Ecto neural progenitor cell (in vitro differentiated cells): Measurements from ENCODE around the gene PFDN2.
"Not testable (repeated sequence)": the region's sequence is repeated elsewhere in the genome, so short reads cannot be mapped to it uniquely, and the experiment has no call there.

Experiments
- DNase-seq: peaks from one replicate; pipeline ENCODE4 v3.0.0-alpha.2; 2018; ENCODE audit warnings: low spot score

Gene PFDN2

GRCh38 chr1:161138431-161138830 lies 20.6 kb upstream of the PFDN2 start:
- no peak for DNase-seq

GRCh38 chr1:161137881-161138280 lies 20.0 kb upstream of the PFDN2 start:
- no peak for DNase-seq

- no peak for DNase-seq
Observed at GRCh38 chr1:161133220-161133740, 15.4 kb upstream of the PFDN2 start.

GRCh38 chr1:161132410-161133219 lies 14.8 kb upstream of the PFDN2 start, which contains the start of gene DEDD:
Gene DEDD, minus strand, starts transcription at chr1:161132667. Its CDS starts 8,205 bp downstream, at chr1:161124462.
- peak; percentile 95 for DNase-seq

GRCh38 chr1:161131523-161132409 lies 13.9 kb upstream of the PFDN2 start:
- DNase-seq: peak; percentile 50

GRCh38 chr1:161130266-161130665 lies 12.4 kb upstream of the PFDN2 start:
- DNase-seq: no peak

GRCh38 chr1:161128591-161129420 lies 11.0 kb upstream of the PFDN2 start:
- no peak for DNase-seq

- no peak for DNase-seq
Observed at GRCh38 chr1:161127649-161128048, 9.8 kb upstream of the PFDN2 start.

GRCh38 chr1:161122967-161123366 lies 5.1 kb upstream of the PFDN2 start:
- DNase-seq: no peak

- DNase-seq: no peak
Observed at GRCh38 chr1:161121834-161122233, 4.0 kb upstream of the PFDN2 start.

- no peak for DNase-seq
Observed at GRCh38 chr1:161121042-161121650, 3.3 kb upstream of the PFDN2 start.

GRCh38 chr1:161119092-161119903 lies 1.5 kb upstream of the PFDN2 start:
- no peak for DNase-seq

- DNase-seq: not testable (repeated sequence)
Observed at GRCh38 chr1:161115961-161116360, 1.9 kb downstream of the PFDN2 start.

GRCh38 chr1:161115132-161115711 lies 2.6 kb downstream of the PFDN2 start:
- no peak for DNase-seq

GRCh38 chr1:161114556-161114955 lies 3.3 kb downstream of the PFDN2 start:
- DNase-seq: no peak

GRCh38 chr1:161113915-161114314 lies 3.9 kb downstream of the PFDN2 start:
- DNase-seq: no peak

- DNase-seq: no peak
Observed at GRCh38 chr1:161111527-161111926, 6.3 kb downstream of the PFDN2 start.

GRCh38 chr1:161111117-161111516 lies 6.7 kb downstream of the PFDN2 start:
- no peak for DNase-seq

GRCh38 chr1:161106431-161106830 lies 11.4 kb downstream of the PFDN2 start:
- DNase-seq: no peak

- DNase-seq: no peak
Observed at GRCh38 chr1:161100556-161100955, 17.3 kb downstream of the PFDN2 start.
